Neural progenitor cell (in vitro differentiated cells): ENCODE measurements around the gene FAM118B.

Source experiments
- EZH2 ChIP-seq: fragments of 200-600 bp; sonication (generic); IDR thresholded peaks from 2 replicates; pipeline ENCODE4 v1.6.1; 2017; ENCODE audit warnings: antibody characterized with exemption, mild to moderate bottlenecking, moderate library complexity
- TF ChIP-seq, protein P1 (sequence below): fragments of 200-600 bp; sonication (generic); IDR thresholded peaks from 2 replicates; pipeline ENCODE4 v1.5.1; 2017; ENCODE audit warnings: antibody characterized with exemption, mild to moderate bottlenecking

DNA sequence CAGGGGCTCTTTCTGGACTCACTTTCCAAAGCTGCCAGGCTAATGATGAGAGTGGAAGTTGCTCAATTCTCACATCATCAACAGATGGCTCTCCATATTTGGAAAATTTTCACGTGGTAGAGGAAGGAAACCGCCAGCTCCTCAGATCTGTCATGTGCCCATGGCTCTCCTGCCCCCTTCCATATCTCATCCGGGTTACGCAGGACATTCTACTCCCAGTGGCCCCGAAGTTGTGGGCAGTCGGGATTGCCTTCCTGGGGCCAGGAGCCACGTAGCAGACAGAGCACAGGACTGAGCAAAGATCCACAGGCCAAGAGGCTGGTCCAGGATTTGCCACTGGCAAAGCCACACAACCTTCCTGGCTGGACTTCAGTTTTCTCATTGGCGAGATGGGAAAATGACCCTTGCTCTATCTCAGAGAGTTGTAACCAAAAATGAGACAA is 39.0 kb upstream of the FAM118B start:
- TF ChIP-seq, protein P1, sequence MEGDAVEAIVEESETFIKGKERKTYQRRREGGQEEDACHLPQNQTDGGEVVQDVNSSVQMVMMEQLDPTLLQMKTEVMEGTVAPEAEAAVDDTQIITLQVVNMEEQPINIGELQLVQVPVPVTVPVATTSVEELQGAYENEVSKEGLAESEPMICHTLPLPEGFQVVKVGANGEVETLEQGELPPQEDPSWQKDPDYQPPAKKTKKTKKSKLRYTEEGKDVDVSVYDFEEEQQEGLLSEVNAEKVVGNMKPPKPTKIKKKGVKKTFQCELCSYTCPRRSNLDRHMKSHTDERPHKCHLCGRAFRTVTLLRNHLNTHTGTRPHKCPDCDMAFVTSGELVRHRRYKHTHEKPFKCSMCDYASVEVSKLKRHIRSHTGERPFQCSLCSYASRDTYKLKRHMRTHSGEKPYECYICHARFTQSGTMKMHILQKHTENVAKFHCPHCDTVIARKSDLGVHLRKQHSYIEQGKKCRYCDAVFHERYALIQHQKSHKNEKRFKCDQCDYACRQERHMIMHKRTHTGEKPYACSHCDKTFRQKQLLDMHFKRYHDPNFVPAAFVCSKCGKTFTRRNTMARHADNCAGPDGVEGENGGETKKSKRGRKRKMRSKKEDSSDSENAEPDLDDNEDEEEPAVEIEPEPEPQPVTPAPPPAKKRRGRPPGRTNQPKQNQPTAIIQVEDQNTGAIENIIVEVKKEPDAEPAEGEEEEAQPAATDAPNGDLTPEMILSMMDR: no peak
- no peak for TF ChIP-seq EZH2
